Hepatocyte (in vitro differentiated cells): ENCODE data around the gene GORASP1.
"Not testable (repeated sequence)": the region's sequence is repeated elsewhere in the genome, so short reads cannot be mapped to it uniquely, and the experiment has no call there.

ENCODE experiments used
- CTCF ChIP-seq: fragments of 200-600 bp; sonication (generic); IDR thresholded peaks from 2 replicates; pipeline ENCODE4 v1.5.1; 2016; ENCODE audit warnings: antibody characterized with exemption, mild to moderate bottlenecking; ENCODE audit not compliant: poor library complexity
- EZH2 ChIP-seq: fragments of 200-600 bp; sonication (generic); IDR thresholded peaks from 2 replicates; pipeline ENCODE4 v1.6.1; 2016; ENCODE audit warnings: antibody characterized with exemption, mild to moderate bottlenecking, borderline replicate concordance

- TF ChIP-seq CTCF, EZH2: not testable (repeated sequence)
Measured at GRCh38 chr3:39061228-39061627, 46.2 kb downstream of the GORASP1 start.
